ENCODE measurements around the gene HSDL1. TPM values are rescaled to one million over a fixed set of nuclear protein-coding genes. Genes with fewer than 3 reads are reported as not detected.

Gene HSDL1
- total and polyA plus RNA-seq, 4 donors, result 3.0 to 9.6 (median 5.3) TPM

DNA sequence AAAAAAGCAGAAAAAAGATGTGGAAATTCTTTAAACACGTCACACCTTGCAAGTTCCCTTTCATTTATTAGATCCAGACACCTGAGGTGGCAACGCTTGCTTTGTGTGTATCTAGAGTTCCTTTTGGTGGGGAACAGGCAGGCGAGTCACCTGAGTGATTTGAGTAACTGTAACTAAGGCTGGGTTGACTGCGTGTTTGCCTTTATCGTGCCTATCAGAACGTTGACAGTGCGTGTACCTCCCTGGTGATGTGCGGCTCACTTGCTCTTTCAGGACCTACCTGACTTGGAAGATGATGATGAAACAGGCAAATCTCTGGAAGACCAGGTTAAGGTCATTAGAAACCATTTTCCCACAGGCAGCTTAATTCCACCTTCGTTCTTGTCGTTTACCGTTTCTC, 29.4 kb upstream of the HSDL1 start:
- TF ChIP-seq FOXA1 (IDR thresholded peaks at IDR 0.05) (no peak), SP1 (IDR thresholded peaks at IDR 0.05) (no peak), RAD21 (IDR thresholded peaks at IDR 0.05) (no peak), HNF4G (IDR thresholded peaks at IDR 0.05) (no peak), REST (IDR thresholded peaks at IDR 0.05) (no peak), TAF1 (conservative IDR thresholded peaks at IDR 0.05) (no peak), HNF4A (conservative IDR thresholded peaks at IDR 0.05) (no peak), JUND (IDR thresholded peaks at IDR 0.05) (no peak), YY1 (IDR thresholded peaks at IDR 0.05) (no peak), MAX (IDR thresholded peaks at IDR 0.05) (no peak), GABPA (IDR thresholded peaks at IDR 0.05 in 1 of 2, conservative IDR thresholded peaks at IDR 0.05 in 1 of 2) (no peak), NR2F2 (IDR thresholded peaks at IDR 0.05) (no peak), RXRA (IDR thresholded peaks at IDR 0.05) (no peak), FOXA2 (IDR thresholded peaks at IDR 0.05) (no peak), ZBTB33 (IDR thresholded peaks at IDR 0.05) (no peak), EGR1 (IDR thresholded peaks at IDR 0.05; ENCODE audit: low read depth in 2 of 2) (no peak)
- TF ChIP-seq, protein P1, sequence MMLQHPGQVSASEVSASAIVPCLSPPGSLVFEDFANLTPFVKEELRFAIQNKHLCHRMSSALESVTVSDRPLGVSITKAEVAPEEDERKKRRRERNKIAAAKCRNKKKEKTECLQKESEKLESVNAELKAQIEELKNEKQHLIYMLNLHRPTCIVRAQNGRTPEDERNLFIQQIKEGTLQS (IDR thresholded peaks at IDR 0.05), result no peak
- TF ChIP-seq, protein P2, sequence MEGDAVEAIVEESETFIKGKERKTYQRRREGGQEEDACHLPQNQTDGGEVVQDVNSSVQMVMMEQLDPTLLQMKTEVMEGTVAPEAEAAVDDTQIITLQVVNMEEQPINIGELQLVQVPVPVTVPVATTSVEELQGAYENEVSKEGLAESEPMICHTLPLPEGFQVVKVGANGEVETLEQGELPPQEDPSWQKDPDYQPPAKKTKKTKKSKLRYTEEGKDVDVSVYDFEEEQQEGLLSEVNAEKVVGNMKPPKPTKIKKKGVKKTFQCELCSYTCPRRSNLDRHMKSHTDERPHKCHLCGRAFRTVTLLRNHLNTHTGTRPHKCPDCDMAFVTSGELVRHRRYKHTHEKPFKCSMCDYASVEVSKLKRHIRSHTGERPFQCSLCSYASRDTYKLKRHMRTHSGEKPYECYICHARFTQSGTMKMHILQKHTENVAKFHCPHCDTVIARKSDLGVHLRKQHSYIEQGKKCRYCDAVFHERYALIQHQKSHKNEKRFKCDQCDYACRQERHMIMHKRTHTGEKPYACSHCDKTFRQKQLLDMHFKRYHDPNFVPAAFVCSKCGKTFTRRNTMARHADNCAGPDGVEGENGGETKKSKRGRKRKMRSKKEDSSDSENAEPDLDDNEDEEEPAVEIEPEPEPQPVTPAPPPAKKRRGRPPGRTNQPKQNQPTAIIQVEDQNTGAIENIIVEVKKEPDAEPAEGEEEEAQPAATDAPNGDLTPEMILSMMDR (IDR thresholded peaks at IDR 0.05; ENCODE audit: low read depth, low read length, missing input control), result no peak
- Histone ChIP-seq H3K4me1 (ENCODE audit: control insufficient read depth in 4 of 4, insufficient read depth in 4 of 4, low read length in 3 of 4) (peaks cover 0 to 21% (median 13%) of the 10 kb centered on the region in 4 donors), H3K9ac (ENCODE audit: low read depth in 1 of 2, low read length in 2 of 2) (no peak overlapping the region), H3K27ac (ENCODE audit: low read depth in 1 of 2, low read length in 2 of 2) (no peak overlapping the region), H3K9me3 (ENCODE audit: control insufficient read depth in 4 of 4, low read length in 3 of 4) (no peaks in the 10 kb centered on the region), H3K4me3 (ENCODE audit: low read depth in 1 of 3, low read length in 3 of 3) (no peak overlapping the region), H3K27me3 (ENCODE audit: control insufficient read depth in 4 of 4, insufficient read depth in 4 of 4, low read length in 3 of 4) (no peaks in the 10 kb centered on the region), H3K36me3 (ENCODE audit: control insufficient read depth in 4 of 4, insufficient read depth in 3 of 4, low read depth in 1 of 4, low read length in 3 of 4) (peaks cover 0 to 13% (median 1%) of the 10 kb centered on the region in 4 donors)
- WGBS, result 76% methylated on average over 11 of the region's 11 CpGs
- no peak for DNase-seq (ENCODE audit: low spot score)
